ENCODE results near the gene STX1A. TPM values are rescaled to one million over a fixed set of nuclear protein-coding genes. Genes with fewer than 3 reads are reported as not detected.

The STX1A gene
- total RNA-seq, 1 donor from 2014 or later: 16.4 TPM

DNA sequence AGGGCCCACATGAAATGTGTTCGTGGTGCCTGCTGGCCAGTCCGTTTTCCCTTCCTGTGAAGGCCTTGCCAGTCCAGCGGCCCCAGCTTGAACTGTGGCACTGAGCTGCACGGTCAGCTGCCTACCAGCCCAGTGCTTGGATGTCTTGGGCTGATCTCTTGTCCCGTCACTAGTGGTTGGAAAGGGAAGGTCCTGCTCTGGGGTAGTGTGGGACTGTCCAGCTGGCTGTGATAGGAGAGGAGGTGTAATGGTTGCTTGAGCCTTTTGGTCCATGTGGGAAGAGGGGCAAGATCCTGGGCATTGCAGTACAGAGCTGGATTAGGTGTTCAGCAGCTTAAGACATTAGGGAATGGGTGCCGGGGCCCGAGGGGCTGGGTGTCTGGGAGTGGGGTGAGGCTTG lies 21.1 kb downstream of the STX1A start:
- Mint-ChIP-seq H3K4me1 (peaks cover 3% of the 10 kb centered on the region), H3K4me3 (no peak overlapping the region), H3K36me3 (ENCODE audit: low read depth) (peaks cover 16% of the 10 kb centered on the region), H3K27ac (ENCODE audit: unreplicated experiment) (no peak overlapping the region), H3K9me3 (no peaks in the 10 kb centered on the region), H3K27me3 (ENCODE audit: low read depth) (no peaks in the 10 kb centered on the region)
- TF ChIP-seq, protein P1, sequence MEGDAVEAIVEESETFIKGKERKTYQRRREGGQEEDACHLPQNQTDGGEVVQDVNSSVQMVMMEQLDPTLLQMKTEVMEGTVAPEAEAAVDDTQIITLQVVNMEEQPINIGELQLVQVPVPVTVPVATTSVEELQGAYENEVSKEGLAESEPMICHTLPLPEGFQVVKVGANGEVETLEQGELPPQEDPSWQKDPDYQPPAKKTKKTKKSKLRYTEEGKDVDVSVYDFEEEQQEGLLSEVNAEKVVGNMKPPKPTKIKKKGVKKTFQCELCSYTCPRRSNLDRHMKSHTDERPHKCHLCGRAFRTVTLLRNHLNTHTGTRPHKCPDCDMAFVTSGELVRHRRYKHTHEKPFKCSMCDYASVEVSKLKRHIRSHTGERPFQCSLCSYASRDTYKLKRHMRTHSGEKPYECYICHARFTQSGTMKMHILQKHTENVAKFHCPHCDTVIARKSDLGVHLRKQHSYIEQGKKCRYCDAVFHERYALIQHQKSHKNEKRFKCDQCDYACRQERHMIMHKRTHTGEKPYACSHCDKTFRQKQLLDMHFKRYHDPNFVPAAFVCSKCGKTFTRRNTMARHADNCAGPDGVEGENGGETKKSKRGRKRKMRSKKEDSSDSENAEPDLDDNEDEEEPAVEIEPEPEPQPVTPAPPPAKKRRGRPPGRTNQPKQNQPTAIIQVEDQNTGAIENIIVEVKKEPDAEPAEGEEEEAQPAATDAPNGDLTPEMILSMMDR (conservative IDR thresholded peaks at IDR 0.05): no peak
- DNase-seq (ENCODE audit: low read depth, low spot score): no peak

DNA sequence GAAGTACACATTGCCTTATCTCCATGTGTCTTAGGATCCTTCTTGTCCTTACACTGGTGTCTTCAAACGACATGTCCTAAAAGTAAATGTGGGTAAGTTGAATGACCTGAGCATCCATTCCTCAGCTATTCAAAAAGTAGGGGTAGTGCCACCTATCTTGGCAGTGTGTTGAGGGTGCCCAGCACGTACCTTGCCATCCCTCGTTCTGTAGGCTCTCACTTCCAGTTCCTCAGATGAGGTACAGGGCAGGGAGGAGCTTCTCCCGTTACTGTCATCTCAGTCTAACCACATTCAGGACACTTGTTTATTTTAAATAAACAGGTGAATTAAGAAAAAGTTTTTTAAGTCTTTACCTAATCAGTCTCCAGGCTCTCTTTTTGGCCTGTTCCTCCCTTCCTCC lies 23.1 kb downstream of the STX1A start:
- Mint-ChIP-seq H3K27me3 (ENCODE audit: low read depth) (no peaks in the 10 kb centered on the region), H3K4me3 (no peak overlapping the region), H3K9me3 (no peaks in the 10 kb centered on the region), H3K4me1 (no peaks in the 10 kb centered on the region), H3K36me3 (ENCODE audit: low read depth) (peaks cover 12% of the 10 kb centered on the region), H3K27ac (ENCODE audit: unreplicated experiment) (no peak overlapping the region)
- DNase-seq (ENCODE audit: low read depth, low spot score): no peak
- TF ChIP-seq, protein P1 (conservative IDR thresholded peaks at IDR 0.05): no peak

- no peak for DNase-seq (ENCODE audit: low read depth, low spot score)
- Mint-ChIP-seq H3K36me3 (ENCODE audit: low read depth) (peaks cover 20% of the 10 kb centered on the region), H3K9me3 (no peaks in the 10 kb centered on the region)
Observed at GRCh38 chr7:73690646-73691045, 28.8 kb downstream of the STX1A start.

DNA sequence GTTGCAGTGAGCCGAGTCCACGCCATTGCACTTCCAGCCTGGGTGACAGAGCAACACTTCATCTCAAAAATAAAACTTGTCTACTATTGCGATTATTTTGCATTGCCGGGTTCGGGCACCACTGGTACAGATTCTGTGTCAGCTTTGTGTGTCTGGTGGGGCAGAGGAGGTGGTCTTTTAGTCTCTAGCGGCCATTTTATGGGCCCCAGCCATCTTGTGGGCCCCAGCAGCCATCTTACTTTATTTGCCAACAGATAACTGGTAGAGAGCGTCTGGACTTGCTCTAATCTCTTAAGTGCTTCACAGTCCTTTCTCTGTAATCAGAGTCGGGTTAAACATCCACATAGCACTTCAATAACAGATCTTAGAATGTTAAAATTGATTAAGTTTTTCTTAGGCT lies 31.2 kb downstream of the STX1A start:
- TF ChIP-seq, protein P1 (conservative IDR thresholded peaks at IDR 0.05): no peak
- Mint-ChIP-seq H3K9me3 (no peaks in the 10 kb centered on the region), H3K27me3 (ENCODE audit: low read depth) (no peaks in the 10 kb centered on the region), H3K4me1 (peaks cover 6% of the 10 kb centered on the region), H3K27ac (ENCODE audit: unreplicated experiment) (peak overlapping the region; percentile 5), H3K4me3 (peak overlapping the region; percentile 66), H3K36me3 (ENCODE audit: low read depth) (peaks cover 20% of the 10 kb centered on the region)
- DNase-seq (ENCODE audit: low read depth, low spot score): no peak

More at GRCh38 chr7:73690646-73691045, 28.8 kb downstream of the STX1A start:
- TF ChIP-seq, protein P1 (conservative IDR thresholded peaks at IDR 0.05): no peak
- Mint-ChIP-seq H3K27me3 (ENCODE audit: low read depth) (no peaks in the 10 kb centered on the region), H3K4me3 (no peak overlapping the region), H3K4me1 (no peaks in the 10 kb centered on the region), H3K27ac (ENCODE audit: unreplicated experiment) (no peak overlapping the region)

DNA sequence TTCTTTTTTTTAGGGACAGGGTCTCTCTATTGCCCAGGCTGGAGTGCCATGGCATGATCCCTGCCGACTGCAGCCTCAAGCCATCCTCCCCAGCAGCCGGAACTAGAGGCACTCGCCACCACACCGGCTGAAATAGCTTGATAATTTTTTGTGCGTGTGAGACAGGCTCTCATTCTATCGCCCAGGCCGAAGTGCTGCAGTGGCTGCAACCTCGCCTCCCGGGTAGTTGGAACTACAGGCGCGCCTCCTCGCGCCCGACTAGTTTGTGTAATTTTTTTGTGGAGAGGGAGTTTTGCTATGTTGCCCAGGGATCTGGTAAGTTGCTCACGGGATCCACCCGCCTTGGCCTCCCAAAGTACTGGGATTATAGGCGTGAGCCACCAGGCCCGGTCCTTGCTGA lies 34.2 kb downstream of the STX1A start:
- TF ChIP-seq, protein P1 (conservative IDR thresholded peaks at IDR 0.05): no peak
- no peaks in the 10 kb centered on the region for H3K27me3 Mint-ChIP-seq (ENCODE audit: low read depth)
- peaks cover 23% of the 10 kb centered on the region for H3K4me1 Mint-ChIP-seq
- peaks cover 15% of the 10 kb centered on the region for H3K36me3 Mint-ChIP-seq (ENCODE audit: low read depth)
- no peak overlapping the region for H3K27ac Mint-ChIP-seq (ENCODE audit: unreplicated experiment)
- no peak for DNase-seq (ENCODE audit: low read depth, low spot score)
- H3K4me3 Mint-ChIP-seq: peak overlapping the region; percentile 99
- no peaks in the 10 kb centered on the region for H3K9me3 Mint-ChIP-seq

Data from neural crest cell (in vitro differentiated cells).